Keratinocyte (primary cell): ENCODE results near the gene CMPK2. TPM values are rescaled to one million over a fixed set of nuclear protein-coding genes. Genes with fewer than 3 reads are reported as not detected.

ENCODE experiments used
- DNase-seq: peaks from one replicate; pipeline ENCODE4 v3.0.0-alpha.2; 2011; ENCODE audit warnings: low read depth, missing footprints, low spot score
- FAIRE-seq: peaks from 2 replicates; lab custom pipeline; 2011; peaks lifted over from hg19 to GRCh38; lab: Jason Lieb, UNC
- H2AFZ ChIP-seq: 2 replicates; pipeline ENCODE4 v1.6.0; 2012; ENCODE audit warnings: low read length, control low read depth, inconsistent platforms; ENCODE audit not compliant: control insufficient read depth
- H3K27ac ChIP-seq: 2 replicates; pipeline ENCODE4 v1.5.1; 2011; ENCODE audit warnings: low read length; ENCODE audit not compliant: control insufficient read depth, insufficient read depth
- H3K27me3 ChIP-seq: 3 replicates; pipeline ENCODE4 v1.6.0; 2011; ENCODE audit warnings: low read length; ENCODE audit not compliant: control insufficient read depth, insufficient read depth; ENCODE audit errors: extremely low read depth
- H3K36me3 ChIP-seq, 2 experiments: 2 replicates in 1 of 2; 3 replicates in 1 of 2; pipeline ENCODE4 v1.5.1; 2011; ENCODE audit warnings: low read length in 2 of 2, mild to moderate bottlenecking in 1 of 2; ENCODE audit not compliant: control insufficient read depth in 2 of 2, insufficient read depth in 2 of 2; ENCODE audit errors: extremely low read depth in 1 of 2
- H3K4me1 ChIP-seq: 3 replicates; pipeline ENCODE4 v1.5.1; 2011; ENCODE audit warnings: low read length; ENCODE audit not compliant: control insufficient read depth, insufficient read depth; ENCODE audit errors: extremely low read depth
- H3K4me2 ChIP-seq: 3 replicates; pipeline ENCODE4 v1.6.0; 2011; ENCODE audit warnings: low read depth, low read length; ENCODE audit not compliant: control insufficient read depth, insufficient read depth; ENCODE audit errors: extremely low read depth
- H3K4me3 ChIP-seq, 3 experiments: fragments of 200-600 bp in 1 of 3; sonication (generic) in 1 of 3; 2 replicates in 2 of 3; 3 replicates in 1 of 3; pipeline ENCODE4 v1.5.1; 2011 to 2016; ENCODE audit warnings: low read length in 3 of 3, mild to moderate bottlenecking in 3 of 3, control low read depth in 2 of 3, inconsistent platforms in 1 of 3, low read depth in 1 of 3, mixed read lengths in 1 of 3, mixed run types in 1 of 3, moderate library complexity in 1 of 3; ENCODE audit not compliant: control insufficient read depth in 2 of 3, insufficient read depth in 2 of 3; ENCODE audit errors: extremely low read depth in 1 of 3
- H3K79me2 ChIP-seq: 2 replicates; pipeline ENCODE4 v1.6.0; 2012; ENCODE audit warnings: low read length; ENCODE audit not compliant: control insufficient read depth, insufficient read depth
- H3K9ac ChIP-seq: 3 replicates; pipeline ENCODE4 v1.6.0; 2011; ENCODE audit warnings: low read length; ENCODE audit not compliant: control insufficient read depth, insufficient read depth; ENCODE audit errors: extremely low read depth
- H3K9me1 ChIP-seq: 3 replicates; pipeline ENCODE4 v1.6.0; 2011; ENCODE audit warnings: low read length; ENCODE audit not compliant: control insufficient read depth, insufficient read depth; ENCODE audit errors: extremely low read depth
- H3K9me3 ChIP-seq: 2 replicates; pipeline ENCODE4 v1.5.1; 2012; ENCODE audit warnings: low read depth, low read length; ENCODE audit not compliant: control insufficient read depth
- H4K20me1 ChIP-seq: 3 replicates; pipeline ENCODE4 v1.6.0; 2011; ENCODE audit warnings: low read length; ENCODE audit not compliant: control insufficient read depth, insufficient read depth; ENCODE audit errors: extremely low read depth
- EZH2 ChIP-seq: IDR thresholded peaks from one replicate; pipeline ENCODE4 v1.6.1; 2012; ENCODE audit warnings: inconsistent platforms, mild to moderate bottlenecking, low read length, moderate library complexity
- dilution Hi-C: fragments of 300-500 bp; cut with MboI; formaldehyde crosslinking; loops from one replicate; pipeline ENCODE4 v1.7.0; 2020; ENCODE audit warnings: low sequenced_read_pairs; ENCODE audit not compliant: extremely low pct_ligation_motif_present
- polyA plus RNA-seq, 5 experiments: library from polyadenylated mRNA; depleted of rRNA in 3 of 5; stranded (reverse) in 3 of 5; stranded (forward) in 1 of 5; unstranded in 1 of 5; fragments of >200 nt; gene quantifications; 1 replicate in 1 of 5; 2 replicates in 3 of 5; 3 replicates in 1 of 5; pipeline versions ENCODE4 v1.2.1 to v1.2.3, GENCODE V29; 2011 to 2012; ENCODE audit warnings: missing spikeins in 2 of 5, low read depth in 1 of 5, low replicate concordance in 1 of 5
- TF ChIP-seq, protein P1 (sequence below), 3 experiments: IDR thresholded peaks in 1 of 3; conservative IDR thresholded peaks in 1 of 3; optimal IDR thresholded peaks in 1 of 3; 2 replicates in 2 of 3; 3 replicates in 1 of 3; pipeline versions ENCODE3 to v1.5.1; 2011; ENCODE audit warnings: low read length in 3 of 3, mild to moderate bottlenecking in 3 of 3, moderate library complexity in 2 of 3, control low read depth in 1 of 3, inconsistent platforms in 1 of 3; ENCODE audit not compliant: insufficient read depth in 2 of 3; ENCODE audit errors: extremely low read depth in 1 of 3

CMPK2 gene
- polyA plus RNA-seq, 1 donor (not counting 4 experiments of a cell fraction or from before 2014, with no cell fraction given), result 1.5 TPM

DNA sequence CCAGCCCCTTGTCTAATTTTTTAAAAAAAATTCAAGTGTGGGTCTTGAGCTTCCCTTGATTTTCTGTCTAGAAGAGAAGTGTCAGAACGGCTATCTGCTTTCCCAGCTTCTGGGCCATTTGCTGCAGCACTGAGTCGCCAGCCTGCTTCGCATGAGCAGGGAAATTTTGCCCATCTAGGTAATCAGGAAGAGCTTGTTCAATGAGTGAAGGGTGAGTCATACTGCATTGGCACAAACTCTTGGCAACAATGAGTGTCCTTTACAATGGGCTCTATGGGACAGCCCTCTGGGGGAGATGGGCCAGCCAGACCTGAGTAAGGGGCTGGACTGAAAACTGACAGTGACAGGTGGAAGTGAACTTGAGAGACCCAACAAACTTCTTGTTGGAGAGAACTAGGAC is 49.1 kb upstream of the CMPK2 start:
- H3K9ac ChIP-seq, result no peak overlapping the region
- FAIRE-seq, result no peak

DNA sequence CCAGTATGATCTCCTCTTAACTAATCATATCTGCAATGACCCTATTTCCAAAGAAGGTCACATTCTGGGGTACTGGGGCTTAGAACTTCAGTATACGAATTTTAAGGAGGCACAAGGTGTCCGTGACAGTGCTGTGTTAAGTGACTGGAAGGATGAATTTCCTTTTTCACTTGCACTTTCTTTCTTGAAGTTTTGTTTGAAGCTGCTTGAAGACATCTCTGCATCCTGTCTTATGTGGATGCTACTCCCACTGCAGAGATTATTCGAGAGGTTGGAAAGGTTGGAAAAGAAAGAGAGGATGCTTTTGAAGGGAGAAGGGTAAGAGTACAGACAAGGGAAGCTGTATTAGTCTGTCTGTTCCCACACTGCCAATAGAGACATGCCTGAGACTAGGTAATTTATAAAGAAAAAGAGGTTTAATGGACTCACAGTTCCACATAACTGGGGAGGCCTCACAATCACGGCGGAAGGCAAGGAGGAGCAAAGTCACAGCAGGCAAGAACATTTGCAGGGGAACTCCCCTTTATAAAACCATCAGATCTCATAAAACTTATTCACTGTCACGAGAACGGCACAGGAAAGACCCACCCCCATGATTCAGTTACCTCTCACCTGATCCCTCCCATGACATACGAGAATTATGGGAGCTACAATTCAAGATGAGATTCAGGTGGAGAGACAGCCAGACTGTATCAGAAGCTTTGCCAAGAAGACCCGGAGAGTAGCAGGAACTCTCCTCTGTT is 47.9 kb upstream of the CMPK2 start:
- DNase-seq (no peak), FAIRE-seq (no peak)
- Histone ChIP-seq H3K36me3 (no peaks in the 10 kb centered on the region), H2AFZ (no peak overlapping the region), H3K9me3 (no peaks in the 10 kb centered on the region), H3K4me3 (no peak overlapping the region), H3K4me1 (peaks cover 3% of the 10 kb centered on the region), H3K27me3 (no peaks in the 10 kb centered on the region), H3K27ac (no peak overlapping the region), H3K4me2 (no peak overlapping the region), H3K9ac (no peak overlapping the region), H4K20me1 (peaks cover 2% of the 10 kb centered on the region), H3K9me1 (no peaks in the 10 kb centered on the region), H3K79me2 (no peaks in the 10 kb centered on the region)
- TF ChIP-seq EZH2, result no peak
- TF ChIP-seq, protein P1, sequence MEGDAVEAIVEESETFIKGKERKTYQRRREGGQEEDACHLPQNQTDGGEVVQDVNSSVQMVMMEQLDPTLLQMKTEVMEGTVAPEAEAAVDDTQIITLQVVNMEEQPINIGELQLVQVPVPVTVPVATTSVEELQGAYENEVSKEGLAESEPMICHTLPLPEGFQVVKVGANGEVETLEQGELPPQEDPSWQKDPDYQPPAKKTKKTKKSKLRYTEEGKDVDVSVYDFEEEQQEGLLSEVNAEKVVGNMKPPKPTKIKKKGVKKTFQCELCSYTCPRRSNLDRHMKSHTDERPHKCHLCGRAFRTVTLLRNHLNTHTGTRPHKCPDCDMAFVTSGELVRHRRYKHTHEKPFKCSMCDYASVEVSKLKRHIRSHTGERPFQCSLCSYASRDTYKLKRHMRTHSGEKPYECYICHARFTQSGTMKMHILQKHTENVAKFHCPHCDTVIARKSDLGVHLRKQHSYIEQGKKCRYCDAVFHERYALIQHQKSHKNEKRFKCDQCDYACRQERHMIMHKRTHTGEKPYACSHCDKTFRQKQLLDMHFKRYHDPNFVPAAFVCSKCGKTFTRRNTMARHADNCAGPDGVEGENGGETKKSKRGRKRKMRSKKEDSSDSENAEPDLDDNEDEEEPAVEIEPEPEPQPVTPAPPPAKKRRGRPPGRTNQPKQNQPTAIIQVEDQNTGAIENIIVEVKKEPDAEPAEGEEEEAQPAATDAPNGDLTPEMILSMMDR (optimal IDR thresholded peaks at IDR 0.05 in 1 of 3, IDR thresholded peaks at IDR 0.05 in 1 of 3, conservative IDR thresholded peaks at IDR 0.05 in 1 of 3; ENCODE audit: extremely low read depth in 1 of 3, insufficient read depth in 2 of 3, low read length in 3 of 3), result no peak
- dilution Hi-C loops, result no loop called here

More for the DNA sequence above, 49.1 kb upstream of the CMPK2 start:
- no peak overlapping the region for H3K27ac ChIP-seq
- no peaks in the 10 kb centered on the region for H3K27me3 ChIP-seq
- H4K20me1 ChIP-seq, result peaks cover 2% of the 10 kb centered on the region
- H2AFZ ChIP-seq, result no peak overlapping the region
- H3K79me2 ChIP-seq, result no peaks in the 10 kb centered on the region
- no peaks in the 10 kb centered on the region for H3K9me1 ChIP-seq
- H3K4me3 ChIP-seq, result no peak overlapping the region
- peaks cover 3% of the 10 kb centered on the region for H3K4me1 ChIP-seq
- no peaks in the 10 kb centered on the region for H3K36me3 ChIP-seq
- no peak for TF ChIP-seq EZH2
- TF ChIP-seq, protein P1 (optimal IDR thresholded peaks at IDR 0.05 in 1 of 3, IDR thresholded peaks at IDR 0.05 in 1 of 3, conservative IDR thresholded peaks at IDR 0.05 in 1 of 3; ENCODE audit: extremely low read depth in 1 of 3, insufficient read depth in 2 of 3, low read length in 3 of 3), result no peak
- peak; percentile 28 for DNase-seq
- no peak overlapping the region for H3K4me2 ChIP-seq
- H3K9me3 ChIP-seq, result no peaks in the 10 kb centered on the region
- dilution Hi-C loops, result no loop called here
